ELF-1 (cell line): Measurements from ENCODE around the gene GGTLC3.
"Not testable (repeated sequence)": the region's sequence is repeated elsewhere in the genome, so short reads cannot be mapped to it uniquely, and the experiment has no call there.

Experiments
- DNase-seq: peaks from one replicate; pipeline ENCODE4 v3.0.0-alpha.2; 2016; ENCODE audit warnings: low read depth, low spot score

Gene GGTLC3

DNA sequence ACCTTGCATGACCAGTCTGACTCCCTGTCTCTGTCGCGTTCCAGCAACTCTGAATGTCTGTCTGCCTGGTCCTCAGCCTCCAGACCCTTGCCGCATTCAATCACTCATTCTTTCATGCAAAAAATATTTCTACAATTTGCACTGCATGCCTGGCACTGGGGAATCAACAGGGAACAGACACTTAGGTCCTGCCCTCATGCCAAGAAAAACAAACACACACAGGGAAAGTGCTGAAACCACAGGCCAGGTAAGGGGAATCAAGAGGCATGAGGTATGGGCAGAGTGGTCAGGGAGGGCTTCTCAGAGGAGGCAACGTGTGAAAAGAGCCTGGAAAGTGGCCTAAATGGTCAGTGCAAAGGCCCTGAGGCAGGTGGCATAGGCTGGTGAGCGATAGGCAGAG, at the start of gene GGTLC3:
Gene GGTLC3 (minus strand): TSS at position 101 of the 400 bp plus-strand sequence. CDS start 264 bp downstream, outside the sequence.
- not testable (repeated sequence) for DNase-seq

DNA sequence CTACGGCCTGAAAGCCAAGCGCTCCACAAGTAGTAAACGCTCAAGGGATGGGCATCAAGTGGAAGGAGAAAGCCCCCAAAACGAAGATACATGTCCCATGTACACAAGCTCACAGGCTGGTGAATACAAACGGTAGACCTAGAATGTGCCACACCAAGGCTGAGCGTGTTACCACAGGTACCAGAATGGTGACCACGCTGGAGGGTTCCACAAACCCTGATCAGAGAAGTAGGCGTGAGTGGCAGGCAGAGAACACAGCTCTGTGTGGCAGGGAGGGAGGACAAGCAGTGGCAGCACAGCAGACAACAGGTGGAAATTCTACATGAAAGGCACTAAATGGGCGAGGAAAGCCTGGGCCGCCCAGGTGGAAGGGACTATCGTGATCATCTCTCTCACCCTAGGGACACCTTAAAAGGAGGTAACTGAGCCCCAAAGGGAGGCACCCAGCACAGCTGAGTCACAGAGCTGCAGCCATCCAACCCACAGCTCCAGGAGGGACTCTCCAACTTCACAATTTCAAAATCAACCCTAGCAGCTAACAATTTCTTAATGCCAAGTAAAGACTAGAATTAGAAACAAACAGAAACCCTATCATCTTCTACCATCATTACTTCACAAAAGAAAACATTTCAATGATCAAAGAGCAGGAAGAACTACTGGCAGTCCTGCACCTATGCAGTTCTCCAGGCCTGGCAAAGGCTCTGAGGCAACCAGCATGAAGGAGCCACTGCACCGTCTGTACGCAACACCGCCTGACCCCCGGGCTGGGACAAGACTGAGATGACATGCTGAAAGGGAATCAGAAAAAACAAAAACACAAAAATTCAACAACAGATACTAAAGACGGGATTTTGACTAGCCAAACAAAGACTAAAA, 42.4 kb upstream of the GGTLC3 start:
- DNase-seq = not testable (repeated sequence)

DNA sequence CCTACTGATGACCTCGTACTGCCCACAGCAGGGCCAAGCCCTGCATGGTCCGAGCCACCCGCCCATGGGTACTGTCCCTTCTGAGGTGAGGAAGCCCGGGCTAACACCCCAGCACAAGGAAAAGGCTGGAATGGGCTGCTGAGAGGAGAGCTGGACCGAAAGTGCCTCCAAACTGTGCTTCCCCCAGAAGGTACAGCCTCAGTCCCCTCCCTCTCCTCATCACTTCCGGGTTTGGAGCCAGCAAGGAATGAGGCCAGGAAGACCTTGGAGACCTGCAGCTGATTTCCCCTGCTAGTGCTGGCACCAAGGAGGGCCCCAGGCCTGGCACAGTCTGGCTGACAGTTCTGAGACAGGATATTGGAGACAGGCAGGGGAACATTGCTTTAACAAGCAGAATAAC, 41.0 kb upstream of the GGTLC3 start:
- not testable (repeated sequence) for DNase-seq

DNA sequence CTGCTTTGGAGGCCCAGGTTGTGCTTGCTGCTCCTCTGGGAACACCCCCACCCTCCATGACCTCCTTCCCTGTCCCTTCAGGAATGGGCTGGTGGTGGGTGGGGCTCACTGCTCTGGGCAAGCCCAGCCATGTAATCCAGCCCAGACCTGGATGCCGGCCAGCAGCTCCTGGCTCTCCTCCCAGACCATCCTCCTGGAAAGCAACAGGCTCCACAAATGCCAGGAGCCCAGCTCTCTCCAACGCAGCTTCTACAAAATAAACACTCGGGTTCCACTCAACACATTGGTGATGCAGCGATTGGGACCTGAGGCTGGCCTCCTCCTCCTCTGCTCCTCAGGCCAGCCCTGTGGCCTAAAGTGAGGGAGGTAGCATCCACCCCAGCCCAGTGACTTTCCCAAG, 40.6 kb upstream of the GGTLC3 start:
- DNase-seq = not testable (repeated sequence)

DNA sequence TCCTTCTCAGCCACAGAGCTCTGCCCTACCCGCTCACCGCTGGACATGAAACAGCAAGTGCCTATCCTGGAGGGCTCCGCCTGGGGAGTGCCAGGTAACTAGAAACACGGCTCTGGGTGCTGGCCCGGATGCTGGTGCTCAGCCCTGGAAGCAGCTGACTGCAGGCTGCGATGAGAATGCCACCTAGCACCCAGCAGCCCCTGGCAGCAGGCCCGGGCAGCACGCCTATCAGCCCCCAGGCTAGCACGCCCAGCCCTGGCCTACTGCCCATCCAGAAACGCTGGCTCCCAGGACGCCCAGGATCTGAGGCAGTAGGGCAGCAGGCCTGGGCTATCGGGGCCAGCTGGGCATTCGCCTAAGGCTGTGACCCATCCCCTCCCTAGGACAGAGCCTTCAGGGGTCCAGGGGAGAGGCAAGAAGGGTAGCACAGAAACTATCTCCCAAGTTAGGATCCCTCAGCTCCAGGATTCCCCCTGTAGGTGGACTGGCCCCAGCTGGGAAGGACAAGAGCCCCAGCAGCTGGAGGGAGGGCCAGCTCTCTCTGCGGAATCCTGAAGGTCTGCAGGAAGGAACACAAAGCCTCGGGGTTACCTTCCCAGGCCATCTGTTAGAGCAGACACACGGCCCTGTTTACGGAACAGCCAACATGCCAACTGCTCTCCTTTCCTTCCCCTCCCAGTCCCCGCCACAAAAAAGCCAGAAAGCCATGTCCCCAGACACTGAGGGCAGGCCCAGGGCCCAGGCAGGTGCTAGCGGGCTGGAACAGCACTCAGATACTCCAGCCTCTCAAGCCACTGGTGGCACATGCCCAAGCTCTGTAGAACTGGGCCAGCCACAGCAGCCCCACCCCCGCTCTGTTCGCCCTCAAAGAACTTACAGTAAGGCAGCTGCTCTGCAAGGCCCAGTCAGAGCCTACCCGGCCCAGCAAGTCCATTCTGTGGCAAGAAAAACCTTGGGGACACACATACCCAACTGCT, 36.6 kb upstream of the GGTLC3 start:
- DNase-seq = not testable (repeated sequence)

DNA sequence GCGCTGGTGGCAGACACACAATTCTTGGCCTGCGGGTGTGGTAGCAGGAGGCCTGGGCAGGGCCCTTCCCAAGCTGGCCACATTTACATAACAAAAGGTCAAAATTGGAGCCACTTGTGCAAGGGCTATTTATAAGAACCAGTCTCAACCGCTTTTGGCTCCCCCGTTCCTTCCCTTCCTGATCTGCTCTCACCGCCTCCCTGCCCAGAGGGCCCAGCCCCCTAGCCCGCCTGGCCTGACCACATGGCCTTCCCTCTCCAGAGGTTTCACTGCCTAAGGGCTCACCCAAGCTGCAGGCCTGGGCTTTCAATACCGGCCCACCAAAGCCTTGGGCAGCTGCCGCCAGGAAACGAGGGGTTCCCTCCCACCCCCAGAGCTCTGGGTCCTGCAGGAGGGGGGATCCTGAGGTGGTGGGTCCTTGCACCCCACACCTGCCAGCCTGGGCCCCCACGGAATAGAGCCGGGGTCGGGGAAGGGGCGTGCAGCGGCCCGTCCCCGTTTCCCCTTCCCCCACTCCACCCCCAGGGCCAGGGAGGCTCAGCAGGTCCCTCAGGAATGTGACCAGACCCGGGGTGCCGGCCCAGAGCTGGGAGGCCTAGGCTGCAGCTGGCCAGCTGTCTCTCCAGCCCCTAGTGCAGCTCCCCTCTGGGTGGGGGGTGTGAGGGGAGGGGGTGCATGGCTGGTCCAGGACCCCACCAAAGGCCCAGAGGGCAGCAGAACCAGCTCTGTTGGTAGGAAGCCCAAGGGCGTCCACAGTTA, 35.1 kb upstream of the GGTLC3 start:
- not testable (repeated sequence) for DNase-seq

DNA sequence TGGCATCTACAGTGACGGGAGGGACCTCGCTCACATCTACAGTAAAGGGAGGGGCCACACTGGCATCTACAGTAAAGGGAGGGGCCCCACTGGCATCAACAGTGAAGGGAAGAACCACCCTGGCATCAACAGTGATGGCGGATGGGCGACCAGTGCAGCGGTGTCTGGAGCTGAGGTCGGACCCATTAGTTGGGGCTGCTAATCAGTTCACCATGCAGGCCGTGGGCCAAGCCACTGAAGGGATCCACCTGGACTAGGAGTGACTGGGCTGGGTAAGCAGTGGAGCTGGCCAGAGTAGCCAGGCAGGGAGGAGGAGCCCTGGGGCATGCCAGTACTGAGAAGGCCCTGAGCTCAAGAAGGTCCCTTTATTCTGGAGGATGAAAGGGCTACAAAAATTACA, 33.1 kb upstream of the GGTLC3 start:
- DNase-seq = not testable (repeated sequence)

DNA sequence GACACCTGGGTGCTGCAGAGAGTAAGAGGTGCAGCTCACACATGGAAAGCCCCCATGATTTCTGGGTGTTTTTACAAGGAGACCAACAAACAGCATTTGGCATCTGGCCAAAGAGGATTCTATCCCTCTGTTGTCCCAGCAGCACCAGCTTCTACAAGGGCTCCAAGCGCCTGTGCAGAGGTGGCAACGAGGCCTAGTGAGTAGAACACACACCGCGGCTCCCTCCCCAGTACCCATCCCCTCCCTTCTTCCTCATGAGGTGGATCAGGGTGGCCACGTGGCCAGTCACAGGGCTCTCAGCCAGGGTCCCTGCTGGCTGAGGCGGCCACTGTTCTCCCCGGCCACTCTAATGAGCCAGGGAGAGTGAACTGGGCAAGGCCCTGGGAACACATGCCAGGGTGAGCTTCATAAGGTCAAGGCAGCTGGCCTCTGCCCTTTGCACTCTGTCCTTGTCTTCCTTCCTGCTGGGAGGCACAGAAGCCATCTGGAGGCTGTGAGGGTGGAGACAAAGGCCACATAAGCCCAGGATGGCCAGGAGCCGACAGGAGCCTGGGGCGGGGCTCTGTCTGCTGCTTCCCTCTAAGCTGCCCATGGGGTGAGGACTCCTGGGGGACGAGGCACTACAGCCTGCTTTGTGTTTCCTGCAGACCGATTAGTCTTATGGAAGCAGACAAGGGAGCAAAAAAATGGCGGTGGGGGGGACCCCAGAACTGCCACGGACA, 31.7 kb upstream of the GGTLC3 start:
- not testable (repeated sequence) for DNase-seq

DNA sequence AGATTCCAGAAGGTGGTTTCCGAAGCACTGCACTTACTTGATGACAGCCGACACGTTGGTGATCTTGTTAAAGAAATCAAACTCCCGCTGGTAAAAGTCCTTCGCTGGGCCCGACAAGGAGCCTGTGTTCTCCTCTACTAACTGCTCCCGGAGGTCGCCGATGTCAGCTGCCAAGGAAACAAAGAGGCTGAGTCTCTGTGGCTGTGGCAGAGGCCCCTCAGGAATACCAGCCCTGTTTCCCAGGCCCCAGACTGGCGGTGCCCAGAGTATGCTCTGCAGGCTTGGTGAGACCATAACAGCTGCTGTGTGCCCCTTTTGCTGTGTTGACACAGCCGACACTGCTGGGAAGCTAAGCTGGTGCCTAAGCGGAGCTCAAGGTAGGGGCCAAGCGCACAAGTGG, 26.7 kb upstream of the GGTLC3 start:
- not testable (repeated sequence) for DNase-seq

DNA sequence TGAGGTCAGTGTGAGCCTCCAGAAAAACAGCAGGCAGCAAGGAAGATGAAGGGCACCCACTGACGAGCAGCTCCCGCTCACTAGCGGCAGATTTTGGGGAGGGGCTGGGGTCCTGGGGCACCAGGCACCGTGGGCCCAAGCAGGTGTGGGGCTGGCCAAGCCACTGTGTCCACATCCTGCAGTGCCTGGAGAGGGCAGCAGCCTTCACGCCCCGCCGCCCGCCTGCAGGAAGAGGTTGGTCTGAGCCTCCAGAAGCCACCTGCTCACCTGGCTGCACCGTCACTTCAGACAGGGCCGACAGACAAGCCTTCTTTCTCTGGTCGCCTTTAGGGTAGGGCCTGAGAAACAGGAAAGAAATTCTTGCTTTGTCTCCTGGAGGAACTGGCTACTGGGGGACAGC, 25.4 kb upstream of the GGTLC3 start:
- DNase-seq = not testable (repeated sequence)

DNA sequence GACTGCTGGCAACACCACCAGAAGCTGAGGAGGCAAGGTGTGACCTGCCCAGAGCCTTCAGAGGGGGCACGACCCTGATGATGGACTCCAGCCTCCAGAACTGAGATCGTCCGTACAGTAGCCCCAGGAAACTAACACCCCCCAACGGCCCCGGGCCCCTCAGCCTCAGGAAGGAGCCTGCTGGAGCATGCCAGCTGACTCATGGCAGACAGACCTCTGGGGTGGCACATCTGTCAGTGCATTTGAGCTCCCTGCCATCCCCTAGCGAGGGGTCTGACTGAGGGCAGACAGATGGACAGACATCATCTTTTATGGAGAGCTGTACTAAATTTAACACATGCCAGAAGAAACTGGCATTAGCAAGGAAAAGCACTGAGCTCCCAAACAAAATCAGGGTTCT, 22.0 kb upstream of the GGTLC3 start:
- not testable (repeated sequence) for DNase-seq

DNA sequence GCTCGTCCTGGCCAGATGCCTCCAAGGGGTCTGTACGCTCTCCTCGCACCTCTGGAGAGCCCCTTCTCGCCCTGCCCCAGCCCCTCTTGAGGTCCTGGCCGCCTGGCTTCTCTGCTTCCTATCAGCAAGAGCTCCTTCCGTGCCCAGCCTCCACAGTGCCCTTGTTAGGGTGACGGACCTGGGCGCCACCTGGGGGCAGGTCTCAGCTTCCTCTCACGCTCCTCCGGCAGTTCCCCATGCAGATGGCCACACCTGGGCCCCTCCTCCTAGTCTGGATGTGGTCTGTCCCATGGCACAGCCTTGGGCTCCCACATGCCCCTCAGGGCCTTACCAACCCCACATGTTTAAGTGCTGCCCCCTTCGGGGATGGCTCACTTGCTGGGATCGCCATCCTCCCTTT, 16.4 kb upstream of the GGTLC3 start:
- DNase-seq = not testable (repeated sequence)

DNA sequence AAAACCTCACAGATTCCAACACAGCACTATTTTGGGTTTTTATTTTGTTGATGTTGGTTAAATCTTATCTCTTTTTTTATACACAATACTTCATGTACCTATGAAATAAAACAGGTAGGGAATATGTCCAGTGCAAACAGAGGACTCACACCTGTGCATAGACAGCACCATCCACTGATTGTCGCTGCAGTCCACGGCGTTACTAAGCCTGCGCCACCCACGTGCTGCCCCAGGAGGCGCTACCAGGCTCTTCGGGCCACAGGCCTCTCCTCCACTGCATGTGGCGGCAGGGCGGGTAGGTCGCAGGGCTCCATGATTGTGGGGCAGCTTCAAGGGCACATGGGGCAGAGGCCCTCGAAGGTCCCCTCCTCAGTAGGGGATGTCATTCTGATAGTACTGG, 15.7 kb upstream of the GGTLC3 start:
- DNase-seq = not testable (repeated sequence)

DNA sequence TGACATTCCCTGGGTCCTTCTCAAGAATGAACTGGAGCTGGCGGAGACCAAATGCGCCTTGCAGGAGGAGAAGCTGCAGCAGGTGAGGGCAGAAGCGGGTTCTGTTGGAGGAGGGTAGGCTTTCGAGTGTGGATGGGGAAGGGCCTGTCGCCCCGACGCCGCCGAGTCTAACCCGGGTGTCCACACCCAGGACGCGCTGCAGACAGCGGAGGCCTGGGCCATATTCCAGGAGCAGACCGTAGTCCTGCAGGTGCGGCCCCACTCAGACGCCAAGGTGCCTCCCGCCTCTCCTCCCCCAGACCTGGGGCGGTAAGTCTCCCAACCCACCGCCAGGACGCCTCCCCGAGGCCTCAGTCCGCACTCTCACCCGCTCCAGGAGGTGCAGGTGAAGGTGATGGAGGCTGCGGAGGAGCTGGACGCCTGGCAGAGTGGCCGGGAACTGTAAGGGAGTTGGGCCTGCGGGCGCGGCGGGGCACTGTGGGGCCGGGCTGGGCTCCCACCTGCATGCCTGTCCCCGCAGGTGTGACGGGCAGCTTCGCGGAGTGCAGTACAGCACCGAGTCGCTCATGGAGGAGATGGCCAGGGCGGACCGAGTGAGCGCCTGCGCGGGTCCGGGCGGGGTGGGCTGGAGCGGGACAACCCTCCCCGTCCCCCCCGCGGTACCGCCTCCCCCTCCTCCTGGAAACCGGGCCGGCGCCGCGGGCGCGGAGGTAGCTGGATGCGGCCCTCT, 11.6 kb upstream of the GGTLC3 start:
- DNase-seq = not testable (repeated sequence)

DNA sequence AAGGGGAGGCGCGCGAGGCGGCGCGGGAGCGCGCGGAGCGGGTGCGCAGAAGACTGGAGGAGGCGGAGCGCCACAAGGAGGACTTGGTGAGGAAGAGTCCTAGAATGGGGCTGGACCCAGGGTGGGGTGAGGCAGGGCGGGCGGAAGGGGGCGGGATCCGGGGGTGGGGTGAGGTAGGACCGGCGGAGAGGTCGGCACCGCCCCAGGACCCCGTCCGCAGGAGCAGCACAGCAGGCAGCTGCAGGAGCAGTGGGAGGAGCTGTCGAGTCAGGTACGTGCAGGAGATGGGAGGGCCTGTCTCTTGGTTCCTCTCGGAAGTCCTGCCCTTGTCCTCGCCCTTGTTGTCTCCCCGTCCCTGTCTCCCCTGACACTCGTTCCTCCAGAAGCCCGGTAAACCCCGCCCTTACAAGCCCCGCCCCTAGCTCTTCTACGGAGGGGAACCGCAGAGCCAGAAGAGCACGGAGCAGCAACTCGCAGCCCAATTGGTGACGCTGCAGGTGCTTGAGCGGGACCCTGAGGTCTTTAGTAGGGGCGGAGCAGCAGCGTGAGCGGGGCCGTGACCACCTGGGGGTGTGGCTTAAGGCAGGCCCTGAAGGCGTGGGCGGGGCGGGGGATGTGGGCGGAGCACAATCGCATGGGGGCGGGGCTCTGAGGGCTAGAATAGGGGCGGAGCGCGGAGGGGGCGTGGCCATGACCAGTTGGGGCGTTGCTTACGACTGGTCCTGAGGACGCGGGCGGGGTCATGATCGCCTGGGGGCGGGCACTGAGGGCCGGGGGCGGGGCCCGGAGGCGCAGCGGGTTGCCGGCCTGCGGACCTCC, 10.8 kb upstream of the GGTLC3 start:
- DNase-seq = not testable (repeated sequence)

DNA sequence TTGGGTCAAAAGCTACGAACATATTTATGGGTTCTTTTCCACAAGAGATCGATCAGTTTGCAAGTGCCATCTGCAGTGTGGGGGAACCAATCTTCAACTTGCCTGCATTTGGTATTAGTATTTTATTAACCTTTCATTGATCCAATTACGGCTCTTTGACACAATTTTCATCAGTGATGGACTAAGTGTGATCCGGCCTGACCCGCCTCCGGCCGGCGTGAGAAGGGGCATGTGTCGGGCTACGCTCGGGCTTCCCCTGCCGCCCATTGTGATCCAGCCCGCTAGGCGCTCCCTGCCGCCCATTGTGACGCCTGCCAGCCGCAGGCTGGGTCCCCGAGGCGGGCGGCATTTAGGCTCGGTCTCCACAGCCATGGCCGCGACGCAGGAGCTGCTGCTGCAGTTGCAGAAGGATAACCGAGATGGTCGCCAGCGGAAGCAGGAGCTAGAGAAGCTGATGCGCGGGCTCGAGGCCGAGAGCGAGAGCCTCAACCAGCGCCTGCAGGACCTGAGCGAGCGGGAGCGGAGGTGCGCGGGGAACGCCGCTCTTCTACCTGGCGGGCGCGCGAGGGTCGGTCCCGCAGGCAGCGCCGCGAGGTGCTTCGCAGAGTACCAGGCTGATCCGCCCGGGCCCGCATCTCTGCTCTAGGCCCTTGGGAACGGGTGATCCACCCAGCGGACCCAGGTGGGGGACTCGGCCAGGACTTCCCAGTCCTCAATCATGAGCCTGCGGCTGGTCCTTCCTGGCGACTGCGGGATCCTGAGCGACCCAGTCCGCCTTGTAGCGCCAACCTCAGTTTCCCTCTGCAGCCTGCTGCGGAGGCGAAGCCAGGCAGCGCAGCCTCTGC, 10.0 kb upstream of the GGTLC3 start, which contains the start of gene TMEM191B:
Gene TMEM191B (plus strand): TSS at position 51 of the 845 bp plus-strand sequence. CDS start 179 bp downstream, at position 230.
- not testable (repeated sequence) for DNase-seq

DNA sequence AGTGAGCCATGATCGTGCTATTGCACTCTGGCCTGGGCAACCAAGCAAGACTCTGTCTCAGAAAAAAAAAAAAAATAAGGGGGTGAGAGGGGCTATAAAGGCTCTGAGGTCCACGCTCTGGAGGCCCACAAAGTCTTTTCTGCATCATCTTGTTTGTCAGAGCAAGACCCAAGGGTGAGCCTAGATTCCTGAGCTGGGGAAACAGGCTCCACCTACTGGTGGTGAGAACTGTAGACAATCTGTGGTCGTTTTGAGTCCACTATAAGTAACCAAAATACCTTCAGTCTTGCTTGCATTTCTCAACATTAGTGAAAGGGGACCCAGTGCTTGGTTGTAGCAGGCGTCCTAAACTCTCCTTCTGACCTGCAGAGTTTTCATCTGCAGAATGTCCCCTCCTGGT, 5.4 kb upstream of the GGTLC3 start:
- DNase-seq = not testable (repeated sequence)

DNA sequence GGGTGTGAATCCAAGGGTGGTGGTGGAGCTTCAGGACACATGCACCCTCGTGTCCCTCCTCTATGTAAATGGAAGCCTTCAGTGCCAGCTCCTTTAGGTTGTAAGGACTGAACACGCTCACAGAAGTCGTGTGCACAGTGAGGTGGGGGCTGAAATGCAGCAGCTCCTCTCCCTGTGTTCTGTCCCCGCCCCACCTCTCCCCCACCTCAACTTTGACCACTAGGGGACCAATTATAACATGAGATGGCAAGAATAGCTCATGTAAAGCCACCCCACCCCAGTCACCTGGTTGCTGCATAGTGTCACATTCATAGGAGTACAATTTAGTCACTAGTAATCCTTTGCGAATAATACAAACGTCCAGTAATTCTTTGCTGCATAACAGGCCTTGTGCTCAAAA, 4.8 kb upstream of the GGTLC3 start:
- DNase-seq = not testable (repeated sequence)
